HEK293 (cell line): ENCODE data around the gene EDIL3.

Experiments used
- CTCF ChIA-PET: fragments of 350-600 bp; formaldehyde crosslinking; extraction: SDS; loops from one replicate; lab custom pipeline; 2021; ENCODE audit warnings: antibody characterized with exemption; lab: Yijun Ruan, JAX
- POLR2A ChIA-PET: fragments of 300-600 bp; formaldehyde crosslinking; extraction: SDS; loops from one replicate; lab custom pipeline; 2020; ENCODE audit warnings: antibody characterized with exemption, inconsistent platforms; lab: Yijun Ruan, JAX
- H3K27ac ChIP-seq: fragments of 200-500 bp; sonication (Bioruptor generic); 2 replicates; pipeline ENCODE4 v1.5.1; 2014; ENCODE audit warnings: low read depth, low read length, control low read depth, inconsistent platforms; ENCODE audit errors: extremely low read depth
- H3K36me3 ChIP-seq, 2 experiments: fragments of 200-500 bp in 1 of 2; sonication (Bioruptor generic) in 1 of 2; 1 replicate in 1 of 2; 2 replicates in 1 of 2; pipeline ENCODE4 v1.5.1; 2014 to 2017; ENCODE audit warnings: inconsistent platforms in 2 of 2, low read length in 2 of 2; ENCODE audit not compliant: control insufficient read depth in 2 of 2, insufficient read depth in 1 of 2
- H3K4me1 ChIP-seq: fragments of 200-500 bp; sonication (Bioruptor generic); 2 replicates; pipeline ENCODE4 v1.5.1; 2014; ENCODE audit warnings: mild to moderate bottlenecking, low read length, inconsistent platforms; ENCODE audit not compliant: control insufficient read depth, insufficient read depth
- H3K4me3 ChIP-seq: 2 replicates; pipeline ENCODE4 v1.5.1; 2011; ENCODE audit warnings: low read depth, mild to moderate bottlenecking, control low read depth, low read length, moderate library complexity
- H3K9me3 ChIP-seq: fragments of 200-500 bp; sonication (Bioruptor generic); 2 replicates; pipeline ENCODE4 v1.5.1; 2014; ENCODE audit warnings: low read depth, low read length, inconsistent platforms; ENCODE audit not compliant: control insufficient read depth, insufficient read depth
- SP3 ChIP-seq: fragments of 450-650 bp; formaldehyde crosslinking; IDR thresholded peaks from 2 replicates; pipeline ENCODE4 v1.5.1; 2016; ENCODE audit warnings: missing biosample characterization, missing genetic modification characterization
- TCF7L2 ChIP-seq: IDR thresholded peaks from 2 replicates; pipeline ENCODE4 v1.6.1; 2011; ENCODE audit warnings: low read depth, mild to moderate bottlenecking, inconsistent platforms, low read length, moderate library complexity, borderline replicate concordance
- WT1 ChIP-seq: fragments of 450-650 bp; formaldehyde crosslinking; IDR thresholded peaks from 2 replicates; pipeline ENCODE4 v1.5.1; 2016; ENCODE audit warnings: missing biosample characterization, missing genetic modification characterization
- ZBTB21 ChIP-seq: fragments of 450-650 bp; formaldehyde crosslinking; IDR thresholded peaks from 2 replicates; pipeline ENCODE4 v1.5.1; 2017; ENCODE audit warnings: missing biosample characterization, missing genetic modification characterization
- ZFP3 ChIP-seq: fragments of 450-650 bp; formaldehyde crosslinking; IDR thresholded peaks from 2 replicates; pipeline ENCODE4 v1.5.1; 2016; ENCODE audit warnings: low read depth, missing biosample characterization, missing genetic modification characterization
- ZNF146 ChIP-seq: fragments of 450-650 bp; formaldehyde crosslinking; IDR thresholded peaks from 2 replicates; pipeline ENCODE4 v1.5.1; 2016; ENCODE audit warnings: missing biosample characterization, missing genetic modification characterization
- ZNF16 ChIP-seq: fragments of 450-650 bp; formaldehyde crosslinking; IDR thresholded peaks from 2 replicates; pipeline ENCODE4 v1.5.1; 2016; ENCODE audit warnings: low read depth, missing biosample characterization, missing genetic modification characterization
- ZNF23 ChIP-seq: fragments of 450-650 bp; formaldehyde crosslinking; IDR thresholded peaks from 2 replicates; pipeline ENCODE4 v1.5.1; 2016; ENCODE audit warnings: missing biosample characterization, missing genetic modification characterization, borderline replicate concordance
- ZNF302 ChIP-seq: fragments of 450-650 bp; formaldehyde crosslinking; IDR thresholded peaks from 2 replicates; pipeline ENCODE4 v1.5.1; 2016; ENCODE audit warnings: missing biosample characterization, missing genetic modification characterization, low read depth
- ZNF324 ChIP-seq: fragments of 450-650 bp; formaldehyde crosslinking; IDR thresholded peaks from 2 replicates; pipeline ENCODE4 v1.5.1; 2016; ENCODE audit warnings: missing biosample characterization, missing genetic modification characterization
- ZNF37A ChIP-seq: fragments of 450-650 bp; IDR thresholded peaks from 2 replicates; pipeline ENCODE4 v1.5.1; 2018; ENCODE audit warnings: missing biosample characterization, missing genetic modification characterization
- ZNF426 ChIP-seq: fragments of 450-650 bp; formaldehyde crosslinking; IDR thresholded peaks from 2 replicates; pipeline ENCODE4 v1.5.1; 2017; ENCODE audit warnings: missing biosample characterization, missing genetic modification characterization, mild to moderate bottlenecking, inconsistent platforms, moderate library complexity
- ZNF624 ChIP-seq: fragments of 450-650 bp; formaldehyde crosslinking; IDR thresholded peaks from 2 replicates; pipeline ENCODE4 v1.5.1; 2017; ENCODE audit warnings: missing biosample characterization, missing genetic modification characterization
- ZNF76 ChIP-seq: fragments of 450-650 bp; formaldehyde crosslinking; IDR thresholded peaks from 2 replicates; pipeline ENCODE4; 2016; ENCODE audit warnings: low read depth, missing biosample characterization, missing genetic modification characterization, borderline replicate concordance
- ZSCAN23 ChIP-seq: fragments of 450-650 bp; formaldehyde crosslinking; IDR thresholded peaks from 2 replicates; pipeline ENCODE4 v1.5.1; 2016; ENCODE audit warnings: missing biosample characterization, missing genetic modification characterization
- TF ChIP-seq, protein P1 (sequence below): fragments of 450-650 bp; formaldehyde crosslinking; IDR thresholded peaks from 2 replicates; pipeline ENCODE4 v1.5.1; 2016; ENCODE audit warnings: missing biosample characterization, missing genetic modification characterization
- TF ChIP-seq, protein P2 (sequence below): fragments of 450-650 bp; formaldehyde crosslinking; IDR thresholded peaks from 2 replicates; pipeline ENCODE4 v1.5.1; 2016; ENCODE audit warnings: missing biosample characterization, missing genetic modification characterization
- TF ChIP-seq, protein P3 (sequence below): fragments of 450-650 bp; IDR thresholded peaks from 2 replicates; pipeline ENCODE4 v1.5.1; 2018; ENCODE audit warnings: missing biosample characterization, mild to moderate bottlenecking, missing genetic modification characterization
- TF ChIP-seq, protein P4 (sequence below): fragments of 450-650 bp; formaldehyde crosslinking; IDR thresholded peaks from 2 replicates; pipeline ENCODE4 v1.5.1; 2016; ENCODE audit warnings: missing biosample characterization, missing genetic modification characterization

EDIL3 gene

DNA sequence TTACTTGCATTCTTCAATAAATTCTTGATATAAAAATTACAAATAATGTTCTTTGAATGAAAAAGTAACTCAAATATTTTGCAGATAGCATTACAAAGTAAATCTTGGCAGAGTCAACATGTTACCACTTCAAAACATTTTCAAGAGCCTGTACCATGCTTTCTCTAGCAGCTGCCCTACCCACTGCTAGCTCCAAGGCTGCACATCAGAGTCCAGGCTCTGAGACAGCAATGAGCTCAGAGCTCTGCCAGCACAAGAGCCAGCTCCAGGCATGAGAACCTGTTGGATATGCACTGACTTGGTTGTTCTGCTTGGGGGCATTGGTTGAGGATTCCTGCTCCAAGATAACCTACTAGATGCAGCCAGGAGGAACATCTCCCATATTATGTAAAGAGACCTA lies 452.7 kb downstream of the EDIL3 start:
- no peak overlapping the region for H3K27ac ChIP-seq
- ChIA-PET POLR2A (no interaction called here), CTCF (no interaction called here)
- H3K4me1 ChIP-seq: no peaks in the 10 kb centered on the region
- H3K9me3 ChIP-seq: no peaks in the 10 kb centered on the region
- H3K4me3 ChIP-seq: no peak overlapping the region
- no peak for TF ChIP-seq ZSCAN23 (tag by site-specific recombination)
- TF ChIP-seq ZNF16 (tag by site-specific recombination): no peak
- TF ChIP-seq ZBTB21: no peak
- no peak for TF ChIP-seq ZNF23 (tag by site-specific recombination)
- TF ChIP-seq ZNF37A (tag by site-specific recombination): no peak
- no peak for TF ChIP-seq ZNF302 (tag by site-specific recombination)
- no peak for TF ChIP-seq ZFP3 (tag by site-specific recombination)
- TF ChIP-seq, protein P1, sequence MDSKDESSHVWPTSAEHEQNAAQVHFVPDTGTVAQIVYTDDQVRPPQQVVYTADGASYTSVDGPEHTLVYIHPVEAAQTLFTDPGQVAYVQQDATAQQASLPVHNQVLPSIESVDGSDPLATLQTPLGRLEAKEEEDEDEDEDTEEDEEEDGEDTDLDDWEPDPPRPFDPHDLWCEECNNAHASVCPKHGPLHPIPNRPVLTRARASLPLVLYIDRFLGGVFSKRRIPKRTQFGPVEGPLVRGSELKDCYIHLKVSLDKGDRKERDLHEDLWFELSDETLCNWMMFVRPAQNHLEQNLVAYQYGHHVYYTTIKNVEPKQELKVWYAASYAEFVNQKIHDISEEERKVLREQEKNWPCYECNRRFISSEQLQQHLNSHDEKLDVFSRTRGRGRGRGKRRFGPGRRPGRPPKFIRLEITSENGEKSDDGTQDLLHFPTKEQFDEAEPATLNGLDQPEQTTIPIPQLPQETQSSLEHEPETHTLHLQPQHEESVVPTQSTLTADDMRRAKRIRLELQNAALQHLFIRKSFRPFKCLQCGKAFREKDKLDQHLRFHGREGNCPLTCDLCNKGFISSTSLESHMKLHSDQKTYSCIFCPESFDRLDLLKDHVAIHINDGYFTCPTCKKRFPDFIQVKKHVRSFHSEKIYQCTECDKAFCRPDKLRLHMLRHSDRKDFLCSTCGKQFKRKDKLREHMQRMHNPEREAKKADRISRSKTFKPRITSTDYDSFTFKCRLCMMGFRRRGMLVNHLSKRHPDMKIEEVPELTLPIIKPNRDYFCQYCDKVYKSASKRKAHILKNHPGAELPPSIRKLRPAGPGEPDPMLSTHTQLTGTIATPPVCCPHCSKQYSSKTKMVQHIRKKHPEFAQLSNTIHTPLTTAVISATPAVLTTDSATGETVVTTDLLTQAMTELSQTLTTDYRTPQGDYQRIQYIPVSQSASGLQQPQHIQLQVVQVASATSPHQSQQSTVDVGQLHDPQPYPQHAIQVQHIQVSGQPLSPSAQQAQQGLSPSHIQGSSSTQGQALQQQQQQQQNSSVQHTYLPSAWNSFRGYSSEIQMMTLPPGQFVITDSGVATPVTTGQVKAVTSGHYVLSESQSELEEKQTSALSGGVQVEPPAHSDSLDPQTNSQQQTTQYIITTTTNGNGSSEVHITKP (tag by site-specific recombination): no peak
- TF ChIP-seq, protein P2, sequence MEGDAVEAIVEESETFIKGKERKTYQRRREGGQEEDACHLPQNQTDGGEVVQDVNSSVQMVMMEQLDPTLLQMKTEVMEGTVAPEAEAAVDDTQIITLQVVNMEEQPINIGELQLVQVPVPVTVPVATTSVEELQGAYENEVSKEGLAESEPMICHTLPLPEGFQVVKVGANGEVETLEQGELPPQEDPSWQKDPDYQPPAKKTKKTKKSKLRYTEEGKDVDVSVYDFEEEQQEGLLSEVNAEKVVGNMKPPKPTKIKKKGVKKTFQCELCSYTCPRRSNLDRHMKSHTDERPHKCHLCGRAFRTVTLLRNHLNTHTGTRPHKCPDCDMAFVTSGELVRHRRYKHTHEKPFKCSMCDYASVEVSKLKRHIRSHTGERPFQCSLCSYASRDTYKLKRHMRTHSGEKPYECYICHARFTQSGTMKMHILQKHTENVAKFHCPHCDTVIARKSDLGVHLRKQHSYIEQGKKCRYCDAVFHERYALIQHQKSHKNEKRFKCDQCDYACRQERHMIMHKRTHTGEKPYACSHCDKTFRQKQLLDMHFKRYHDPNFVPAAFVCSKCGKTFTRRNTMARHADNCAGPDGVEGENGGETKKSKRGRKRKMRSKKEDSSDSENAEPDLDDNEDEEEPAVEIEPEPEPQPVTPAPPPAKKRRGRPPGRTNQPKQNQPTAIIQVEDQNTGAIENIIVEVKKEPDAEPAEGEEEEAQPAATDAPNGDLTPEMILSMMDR (tag by site-specific recombination): no peak
- no peak for TF ChIP-seq TCF7L2
- TF ChIP-seq ZNF146 (tag by site-specific recombination): no peak
- TF ChIP-seq ZNF624 (tag by site-specific recombination): no peak
- TF ChIP-seq ZNF76 (tag by site-specific recombination): no peak
- TF ChIP-seq ZNF426 (tag by site-specific recombination): no peak
- TF ChIP-seq, protein P3, sequence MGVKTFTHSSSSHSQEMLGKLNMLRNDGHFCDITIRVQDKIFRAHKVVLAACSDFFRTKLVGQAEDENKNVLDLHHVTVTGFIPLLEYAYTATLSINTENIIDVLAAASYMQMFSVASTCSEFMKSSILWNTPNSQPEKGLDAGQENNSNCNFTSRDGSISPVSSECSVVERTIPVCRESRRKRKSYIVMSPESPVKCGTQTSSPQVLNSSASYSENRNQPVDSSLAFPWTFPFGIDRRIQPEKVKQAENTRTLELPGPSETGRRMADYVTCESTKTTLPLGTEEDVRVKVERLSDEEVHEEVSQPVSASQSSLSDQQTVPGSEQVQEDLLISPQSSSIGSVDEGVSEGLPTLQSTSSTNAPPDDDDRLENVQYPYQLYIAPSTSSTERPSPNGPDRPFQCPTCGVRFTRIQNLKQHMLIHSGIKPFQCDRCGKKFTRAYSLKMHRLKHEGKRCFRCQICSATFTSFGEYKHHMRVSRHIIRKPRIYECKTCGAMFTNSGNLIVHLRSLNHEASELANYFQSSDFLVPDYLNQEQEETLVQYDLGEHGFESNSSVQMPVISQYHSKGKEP (tag by site-specific recombination): no peak
- no peak for TF ChIP-seq SP3
- TF ChIP-seq, protein P4, sequence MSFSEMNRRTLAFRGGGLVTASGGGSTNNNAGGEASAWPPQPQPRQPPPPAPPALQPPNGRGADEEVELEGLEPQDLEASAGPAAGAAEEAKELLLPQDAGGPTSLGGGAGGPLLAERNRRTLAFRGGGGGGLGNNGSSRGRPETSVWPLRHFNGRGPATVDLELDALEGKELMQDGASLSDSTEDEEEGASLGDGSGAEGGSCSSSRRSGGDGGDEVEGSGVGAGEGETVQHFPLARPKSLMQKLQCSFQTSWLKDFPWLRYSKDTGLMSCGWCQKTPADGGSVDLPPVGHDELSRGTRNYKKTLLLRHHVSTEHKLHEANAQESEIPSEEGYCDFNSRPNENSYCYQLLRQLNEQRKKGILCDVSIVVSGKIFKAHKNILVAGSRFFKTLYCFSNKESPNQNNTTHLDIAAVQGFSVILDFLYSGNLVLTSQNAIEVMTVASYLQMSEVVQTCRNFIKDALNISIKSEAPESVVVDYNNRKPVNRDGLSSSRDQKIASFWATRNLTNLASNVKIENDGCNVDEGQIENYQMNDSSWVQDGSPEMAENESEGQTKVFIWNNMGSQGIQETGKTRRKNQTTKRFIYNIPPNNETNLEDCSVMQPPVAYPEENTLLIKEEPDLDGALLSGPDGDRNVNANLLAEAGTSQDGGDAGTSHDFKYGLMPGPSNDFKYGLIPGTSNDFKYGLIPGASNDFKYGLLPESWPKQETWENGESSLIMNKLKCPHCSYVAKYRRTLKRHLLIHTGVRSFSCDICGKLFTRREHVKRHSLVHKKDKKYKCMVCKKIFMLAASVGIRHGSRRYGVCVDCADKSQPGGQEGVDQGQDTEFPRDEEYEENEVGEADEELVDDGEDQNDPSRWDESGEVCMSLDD (tag by site-specific recombination): no peak
- TF ChIP-seq WT1 (tag by site-specific recombination): no peak
- TF ChIP-seq ZNF324: no peak
- no peaks in the 10 kb centered on the region for H3K36me3 ChIP-seq
